GM18498 (cell line): ENCODE results near the gene MARF1.
"Not testable (repeated sequence)": the region's sequence is repeated elsewhere in the genome, so short reads cannot be mapped to it uniquely, and the experiment has no call there.

Experiments used
- ATAC-seq: cut with Tn5 transposase; IDR thresholded peaks from one replicate; pipeline ENCODE4 v1.9.1; 2021; ENCODE audit warnings: mild to moderate bottlenecking, moderate library complexity; ENCODE audit not compliant: unreplicated experiment

Gene MARF1

GRCh38 chr16:15631730-15632409 is 11.1 kb downstream of the MARF1 start:
- no peak for ATAC-seq

GRCh38 chr16:15621889-15622288 is 21.1 kb downstream of the MARF1 start:
- ATAC-seq: no peak

- no peak for ATAC-seq
Observed at GRCh38 chr16:15621456-15621855, 21.5 kb downstream of the MARF1 start.

- no peak for ATAC-seq
Observed at GRCh38 chr16:15620611-15621195, 22.3 kb downstream of the MARF1 start.

- no peak for ATAC-seq
Observed at GRCh38 chr16:15618392-15618791, 24.6 kb downstream of the MARF1 start.

- no peak for ATAC-seq
Observed at GRCh38 chr16:15617901-15618300, 25.1 kb downstream of the MARF1 start.

- no peak for ATAC-seq
Observed at GRCh38 chr16:15616475-15617165, 26.3 kb downstream of the MARF1 start.

- ATAC-seq: no peak
Observed at GRCh38 chr16:15616012-15616411, 26.9 kb downstream of the MARF1 start.

GRCh38 chr16:15613676-15614075 is 29.3 kb downstream of the MARF1 start:
- no peak for ATAC-seq

- ATAC-seq: no peak
Observed at GRCh38 chr16:15611610-15612009, 31.3 kb downstream of the MARF1 start.

GRCh38 chr16:15610369-15610871 is 32.5 kb downstream of the MARF1 start:
- no peak for ATAC-seq

- ATAC-seq: no peak
Observed at GRCh38 chr16:15609286-15609649, 33.7 kb downstream of the MARF1 start.

- no peak for ATAC-seq
Observed at GRCh38 chr16:15608398-15609285, 34.3 kb downstream of the MARF1 start.

GRCh38 chr16:15607700-15608396 is 35.1 kb downstream of the MARF1 start:
- ATAC-seq: no peak

GRCh38 chr16:15607221-15607699 is 35.7 kb downstream of the MARF1 start:
- ATAC-seq: not testable (repeated sequence)

GRCh38 chr16:15606518-15607220 is 36.3 kb downstream of the MARF1 start:
- ATAC-seq: no peak

- no peak for ATAC-seq
Observed at GRCh38 chr16:15605839-15606517, 37.0 kb downstream of the MARF1 start.

- no peak for ATAC-seq
Observed at GRCh38 chr16:15604460-15605440, 38.2 kb downstream of the MARF1 start.
